ENCODE measurements around the gene TEKT5.
"Not testable (repeated sequence)": the region's sequence is repeated elsewhere in the genome, so short reads cannot be mapped to it uniquely, and the experiment has no call there.

TEKT5 gene

GRCh38 chr16:10657925-10658324 lies 36.8 kb downstream of the TEKT5 start:
- no peak for DNase-seq

- DNase-seq: no peak
Observed at GRCh38 chr16:10656618-10657017, 38.1 kb downstream of the TEKT5 start.

GRCh38 chr16:10655415-10655977 lies 39.2 kb downstream of the TEKT5 start:
- no peak for DNase-seq

DNA sequence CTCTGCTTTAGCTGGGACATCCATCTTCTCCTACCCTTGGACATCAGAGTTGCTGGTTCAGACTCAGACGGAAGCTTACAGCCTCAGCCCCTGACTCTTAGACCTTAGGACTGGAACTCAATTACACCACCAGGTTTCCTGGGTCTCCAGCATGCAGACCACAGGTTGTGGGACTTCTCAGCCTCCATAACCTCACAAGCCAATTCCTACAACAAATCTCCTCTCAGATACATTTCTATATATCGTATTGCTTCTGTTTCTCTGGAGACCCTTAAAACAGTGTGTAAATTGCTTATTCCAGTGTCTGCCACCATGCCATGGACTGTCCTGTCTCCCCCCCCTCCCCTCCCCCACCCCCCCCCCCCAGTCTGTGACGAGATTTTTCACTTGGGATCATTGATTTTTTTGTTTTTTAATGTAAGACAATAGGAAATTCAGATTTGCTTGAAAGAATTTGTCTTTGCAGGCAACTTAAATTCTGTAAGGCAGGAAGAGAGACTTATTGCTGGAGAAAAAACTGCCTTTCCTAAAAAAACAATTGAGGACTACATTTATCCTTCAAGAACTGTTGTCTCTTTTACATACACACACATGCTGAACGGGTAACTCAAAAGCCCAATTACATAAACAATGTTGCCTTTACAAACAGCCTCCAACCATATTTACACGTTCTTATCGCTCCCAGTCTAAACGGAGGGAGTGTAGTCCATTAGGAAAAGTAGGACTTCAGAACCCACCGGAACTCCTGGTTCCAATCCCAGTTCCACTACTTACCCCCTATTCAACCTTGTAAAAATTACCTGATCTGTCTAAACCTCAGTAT lies 39.9 kb downstream of the TEKT5 start:
- no peak for DNase-seq

DNA sequence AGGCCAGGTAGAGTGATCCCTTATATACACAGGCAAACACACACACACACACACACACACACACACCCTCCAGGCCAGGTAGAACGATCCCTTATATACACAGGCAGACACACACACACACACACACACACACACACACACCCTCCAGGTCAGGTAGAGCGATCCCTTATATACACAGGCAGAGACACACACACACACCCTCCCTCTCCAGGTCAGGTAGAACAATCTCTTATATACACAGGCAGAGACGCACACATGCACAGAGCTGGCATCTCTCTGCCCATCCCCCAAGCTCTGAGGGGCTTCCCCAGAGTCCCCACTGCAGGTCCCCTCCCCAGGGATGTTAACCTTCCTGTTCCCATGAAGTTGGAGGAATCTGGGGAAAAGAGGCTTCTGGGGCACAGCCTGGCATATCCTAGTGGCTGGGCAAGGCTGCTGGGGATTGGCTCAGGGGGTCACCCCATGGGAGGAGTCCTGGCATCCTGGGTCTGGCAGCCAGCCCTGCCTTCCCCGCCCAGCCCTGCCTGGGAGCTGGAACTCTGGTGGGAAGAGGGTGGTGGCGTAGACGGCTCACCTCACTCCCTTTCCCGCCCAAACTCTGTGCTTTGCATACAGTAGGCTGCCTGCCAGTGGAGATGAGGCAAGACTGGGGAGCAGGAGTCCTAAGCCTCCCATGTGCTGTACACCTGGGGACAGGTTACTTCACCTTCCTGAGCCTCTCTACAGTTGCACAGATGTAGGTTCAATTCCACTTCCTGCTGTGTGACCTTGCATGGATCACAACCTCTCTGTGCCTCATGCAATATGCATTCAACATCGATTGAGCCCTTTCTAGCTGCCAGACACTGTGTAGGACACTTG lies 41.8 kb downstream of the TEKT5 start:
- no peak for DNase-seq

DNA sequence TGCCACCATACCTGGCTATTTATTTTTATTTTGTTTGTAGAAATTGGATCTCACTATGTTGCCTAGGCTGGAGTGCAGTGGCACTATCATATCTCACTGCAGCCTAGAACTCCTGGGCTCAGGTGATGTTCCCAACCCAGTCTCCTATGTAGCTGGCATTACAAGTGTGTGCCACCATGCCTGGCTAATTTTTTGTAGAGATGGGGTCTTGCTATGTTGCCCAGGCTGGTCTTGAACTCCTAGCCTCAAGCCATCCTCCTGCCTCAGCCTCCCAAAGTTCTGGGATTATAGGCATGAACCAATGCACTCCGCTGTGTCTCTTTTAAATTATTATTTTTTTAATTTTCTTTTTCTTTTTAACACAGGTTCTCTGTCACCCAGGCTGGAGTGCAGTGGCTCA lies 45.6 kb downstream of the TEKT5 start:
- not testable (repeated sequence) for DNase-seq

GRCh38 chr16:10647721-10648296 lies 46.9 kb downstream of the TEKT5 start:
- DNase-seq: no peak

DNA sequence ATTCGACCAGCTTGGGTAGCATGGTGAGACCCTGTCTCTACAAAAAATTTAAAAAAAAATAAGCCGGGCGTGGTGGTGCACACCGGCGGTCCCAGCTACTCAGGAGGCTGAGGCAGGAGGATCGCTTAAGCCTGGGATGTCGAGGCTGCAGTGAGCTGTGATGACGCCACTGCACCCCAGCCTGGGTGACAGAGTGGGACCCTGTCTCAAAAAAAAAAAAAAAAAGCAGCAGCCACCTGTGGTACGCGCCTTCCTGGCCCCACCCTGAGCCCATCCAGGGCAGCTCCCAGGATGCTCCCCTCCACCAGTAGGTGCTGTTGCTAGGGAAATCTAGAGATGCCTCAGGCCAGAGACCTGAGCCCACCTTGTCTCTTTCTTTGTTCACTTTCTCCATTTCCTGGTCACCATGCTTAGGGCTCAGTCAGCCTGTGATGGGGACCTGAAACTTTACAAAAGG lies 47.4 kb downstream of the TEKT5 start:
- no peak for DNase-seq

DNA sequence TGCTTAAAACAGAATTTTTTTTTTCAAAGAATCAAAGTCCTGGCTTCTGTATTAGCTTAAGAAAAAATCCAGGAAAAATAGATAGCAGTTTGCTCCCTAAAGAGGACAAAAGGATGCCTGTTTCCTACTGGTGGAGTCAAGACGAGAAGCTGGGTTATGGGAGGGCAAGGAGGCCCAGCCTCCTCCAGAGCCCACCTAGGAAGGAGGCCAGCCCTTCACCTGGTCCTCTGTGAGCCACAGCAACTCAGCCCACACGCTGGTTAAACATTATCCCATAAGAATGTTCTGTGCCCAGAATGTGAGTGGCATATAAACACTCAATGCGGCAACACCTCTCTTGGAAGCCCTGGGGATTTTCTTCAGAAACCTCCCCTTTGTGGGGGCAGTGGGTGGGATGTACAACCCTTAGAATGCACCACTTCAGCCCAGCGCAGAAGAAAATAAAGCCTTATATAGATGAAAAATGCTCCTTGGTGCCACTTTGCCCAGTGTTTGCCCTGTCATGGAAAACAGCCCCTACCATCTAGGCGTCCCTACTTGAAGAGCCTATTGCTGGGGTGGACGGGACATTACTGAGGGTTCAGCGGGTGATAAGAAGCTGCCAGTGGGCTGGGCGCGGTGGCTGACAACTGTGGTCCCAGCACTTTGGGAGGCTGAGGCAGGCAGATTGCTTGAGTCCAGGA lies 48.0 kb downstream of the TEKT5 start:
- no peak for DNase-seq

DNA sequence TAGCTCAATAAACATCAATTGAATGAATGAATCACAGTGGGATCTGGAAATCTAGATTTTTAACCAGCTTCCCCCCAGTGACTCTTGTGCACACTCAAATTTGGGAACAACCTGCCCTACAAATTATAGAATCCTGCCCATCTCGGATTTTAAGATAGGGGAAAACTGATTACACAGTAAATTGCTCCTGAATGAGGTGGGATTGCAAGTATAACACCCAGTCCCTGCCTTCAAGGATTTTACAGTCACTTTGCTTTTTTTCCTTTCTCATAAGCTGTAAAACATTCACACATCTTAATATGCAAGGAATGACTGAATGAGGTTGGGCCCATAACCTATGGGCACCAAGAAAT lies 48.5 kb downstream of the TEKT5 start:
- DNase-seq: no peak

GRCh38 chr16:10644092-10644491 lies 50.6 kb downstream of the TEKT5 start:
- no peak for DNase-seq

- no peak for DNase-seq
Observed at GRCh38 chr16:10642964-10643363, 51.8 kb downstream of the TEKT5 start.

- no peak for DNase-seq
Observed at GRCh38 chr16:10641953-10642949, 52.5 kb downstream of the TEKT5 start.

GRCh38 chr16:10641555-10641952 lies 53.2 kb downstream of the TEKT5 start:
- no peak for DNase-seq

GRCh38 chr16:10640934-10641333 lies 53.8 kb downstream of the TEKT5 start:
- no peak for DNase-seq

GRCh38 chr16:10638101-10638500 lies 56.6 kb downstream of the TEKT5 start:
- no peak for DNase-seq

- DNase-seq: no peak
Observed at GRCh38 chr16:10637337-10638037, 57.2 kb downstream of the TEKT5 start.

DNA sequence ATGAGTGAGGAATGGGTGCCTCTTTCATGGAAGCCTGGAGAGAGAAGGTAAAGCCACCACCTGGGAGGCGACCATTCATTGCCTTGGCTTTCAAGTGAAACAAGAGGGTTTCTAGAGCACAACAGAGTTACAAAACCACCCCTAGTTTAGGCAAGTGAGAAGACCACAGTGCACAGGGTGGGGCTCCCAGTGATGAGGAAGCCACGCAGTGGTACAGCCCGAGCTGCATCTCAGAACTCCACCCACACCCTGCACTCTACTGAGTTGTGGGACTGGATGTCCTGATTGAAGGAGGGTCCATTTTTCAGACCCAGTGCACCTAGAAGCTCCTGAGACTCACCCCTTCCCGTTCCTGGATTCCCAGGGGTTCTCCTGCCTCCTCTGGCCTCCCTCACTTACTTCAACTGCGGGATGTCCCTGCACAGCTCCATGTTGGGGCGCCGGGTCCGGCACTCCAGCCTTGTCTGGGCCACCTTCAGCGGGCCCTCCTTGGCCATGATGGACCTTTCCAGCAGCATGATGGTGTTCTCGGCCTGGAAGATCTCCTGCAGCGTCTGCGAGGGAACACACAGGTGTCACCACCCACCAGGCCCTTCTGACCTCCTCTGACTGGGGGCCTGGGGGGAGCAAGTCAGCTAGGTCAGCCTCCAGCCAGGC lies 59.2 kb downstream of the TEKT5 start:
- no peak for DNase-seq

DNA sequence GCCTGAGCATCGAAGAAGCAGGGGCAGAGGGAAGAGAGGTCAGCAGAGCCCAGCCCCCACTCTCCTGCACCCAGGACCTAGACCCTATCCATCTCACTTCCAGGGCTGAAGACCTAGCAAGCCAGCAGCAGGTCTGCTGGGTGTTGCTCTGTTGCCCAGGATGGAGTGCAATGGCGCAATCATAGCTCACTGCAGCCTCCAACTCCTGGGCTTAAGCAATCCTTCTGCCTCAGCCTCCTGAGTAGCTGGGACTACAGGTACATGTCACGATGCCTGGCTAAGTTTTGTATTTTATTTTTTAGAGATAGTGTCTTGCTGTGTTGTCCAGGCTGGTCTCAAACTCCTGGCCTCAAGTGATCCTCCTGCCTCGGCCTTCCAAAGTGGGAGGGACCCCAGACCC lies 61.3 kb downstream of the TEKT5 start:
- not testable (repeated sequence) for DNase-seq

DNA sequence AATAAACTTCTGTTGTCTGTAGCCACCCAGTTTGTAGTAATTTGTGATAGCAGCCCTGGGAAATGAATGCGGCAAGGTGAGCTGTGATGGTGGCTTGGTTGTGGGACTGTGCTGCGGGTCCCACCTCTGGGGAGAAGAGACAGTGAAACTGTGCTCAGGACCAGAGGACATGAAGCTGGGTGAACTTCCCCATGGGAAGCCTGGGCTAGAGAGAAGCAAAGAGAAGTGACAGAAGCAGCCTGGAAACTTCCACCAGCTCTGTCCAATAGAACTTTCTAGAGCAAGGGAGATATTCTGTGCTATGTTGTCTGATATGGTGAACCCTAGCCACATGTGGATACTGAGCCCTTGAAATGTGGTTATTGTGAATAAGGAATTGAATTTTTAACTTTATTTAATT lies 62.8 kb downstream of the TEKT5 start:
- no peak for DNase-seq

Data from activated naive CD4-positive, alpha-beta T cell (primary cell).